Ramos (cell line): ENCODE measurements around the gene RAD9A.

Experiments used
- in situ Hi-C: fragments of 300-500 bp; cut with MboI; formaldehyde crosslinking; loops from one replicate; pipeline ENCODE4 v1.14.3; 2022; ENCODE audit warnings: low sequenced_read_pairs; ENCODE audit not compliant: unreplicated experiment

RAD9A gene

GRCh38 chr11:67356864-67357561 is 34.8 kb upstream of the RAD9A start:
- in situ Hi-C loops, result no loop called here

- in situ Hi-C loops, result no loop called here
Observed at GRCh38 chr11:67357831-67358670, 33.7 kb upstream of the RAD9A start.

- in situ Hi-C loops, result no loop called here
Observed at GRCh38 chr11:67364169-67364568, 27.6 kb upstream of the RAD9A start.

- in situ Hi-C loops, result no loop called here
Observed at GRCh38 chr11:67364783-67365722, 26.7 kb upstream of the RAD9A start.

GRCh38 chr11:67365736-67366444 is 25.9 kb upstream of the RAD9A start:
- in situ Hi-C loops, result no loop called here

GRCh38 chr11:67366546-67366945 is 25.2 kb upstream of the RAD9A start:
- in situ Hi-C loops, result no loop called here

GRCh38 chr11:67366961-67367760 is 24.6 kb upstream of the RAD9A start:
- in situ Hi-C loops, result no loop called here

- in situ Hi-C loops, result no loop called here
Observed at GRCh38 chr11:67367761-67368227, 24.0 kb upstream of the RAD9A start.

- in situ Hi-C loops, result no loop called here
Observed at GRCh38 chr11:67368621-67369020, 23.2 kb upstream of the RAD9A start.

- in situ Hi-C loops, result no loop called here
Observed at GRCh38 chr11:67369275-67369674, 22.5 kb upstream of the RAD9A start.

- in situ Hi-C loops, result no loop called here
Observed at GRCh38 chr11:67369801-67370284, 21.9 kb upstream of the RAD9A start.

GRCh38 chr11:67370351-67371076 is 21.3 kb upstream of the RAD9A start:
- in situ Hi-C loops, result no loop called here

- in situ Hi-C loops, result no loop called here
Observed at GRCh38 chr11:67371189-67371910, 20.4 kb upstream of the RAD9A start.

- in situ Hi-C loops, result no loop called here
Observed at GRCh38 chr11:67371911-67372320, 19.9 kb upstream of the RAD9A start.

GRCh38 chr11:67372321-67372992 is 19.3 kb upstream of the RAD9A start:
- in situ Hi-C loops, result no loop called here

GRCh38 chr11:67372993-67373647 is 18.7 kb upstream of the RAD9A start, which contains the start of gene CLCF1:
Gene CLCF1 (minus strand): TSS chr11:67373598. CDS start chr11:67373539, 59 bp downstream.
- in situ Hi-C loops, result no loop called here
